ENCODE results near the gene ZNF133. TPM values are rescaled to one million over a fixed set of nuclear protein-coding genes. Genes with fewer than 3 reads are reported as not detected.

The ZNF133 gene
- total RNA-seq (11.1 and 12.2 TPM in 2 replicates), polyA plus RNA-seq (13.8 and 15.1 TPM in 2 replicates), polyA minus RNA-seq (14.7 and 15.6 TPM in 2 replicates), Bru-seq, nascent RNA (percentile 72 among the genes with signal in this experiment), BruChase-seq, experiment 1, labeled RNA remaining after a 6-hour chase (percentile 69 among the genes with signal in this experiment), BruChase-seq, experiment 2, labeled RNA remaining after a 2-hour chase (percentile 88 among the genes with signal in this experiment)
- polyA plus RNA-seq (2011; cell fraction: cytosol; rRNA removed) = 11.4 and 12.0 TPM in 2 replicates
- polyA plus RNA-seq (2011; cell fraction: nucleus; rRNA removed) = 45.6 and 57.0 TPM in 2 replicates
- 9.4 and 9.8 TPM in 2 replicates for polyA plus RNA-seq (2012)
- 2.5 TPM for polyA minus RNA-seq (2011; cell fraction: cytosol; rRNA and poly(A)+ RNA removed)
- 8.8 and 11.6 TPM in 2 replicates for polyA minus RNA-seq (2011; cell fraction: nucleus; rRNA and poly(A)+ RNA removed)
- long read RNA-seq, partial matches to known transcripts = 1 of 5 reads
- long read RNA-seq, other reads (novel, unspliced or antisense) = 4 of 5 reads

DNA sequence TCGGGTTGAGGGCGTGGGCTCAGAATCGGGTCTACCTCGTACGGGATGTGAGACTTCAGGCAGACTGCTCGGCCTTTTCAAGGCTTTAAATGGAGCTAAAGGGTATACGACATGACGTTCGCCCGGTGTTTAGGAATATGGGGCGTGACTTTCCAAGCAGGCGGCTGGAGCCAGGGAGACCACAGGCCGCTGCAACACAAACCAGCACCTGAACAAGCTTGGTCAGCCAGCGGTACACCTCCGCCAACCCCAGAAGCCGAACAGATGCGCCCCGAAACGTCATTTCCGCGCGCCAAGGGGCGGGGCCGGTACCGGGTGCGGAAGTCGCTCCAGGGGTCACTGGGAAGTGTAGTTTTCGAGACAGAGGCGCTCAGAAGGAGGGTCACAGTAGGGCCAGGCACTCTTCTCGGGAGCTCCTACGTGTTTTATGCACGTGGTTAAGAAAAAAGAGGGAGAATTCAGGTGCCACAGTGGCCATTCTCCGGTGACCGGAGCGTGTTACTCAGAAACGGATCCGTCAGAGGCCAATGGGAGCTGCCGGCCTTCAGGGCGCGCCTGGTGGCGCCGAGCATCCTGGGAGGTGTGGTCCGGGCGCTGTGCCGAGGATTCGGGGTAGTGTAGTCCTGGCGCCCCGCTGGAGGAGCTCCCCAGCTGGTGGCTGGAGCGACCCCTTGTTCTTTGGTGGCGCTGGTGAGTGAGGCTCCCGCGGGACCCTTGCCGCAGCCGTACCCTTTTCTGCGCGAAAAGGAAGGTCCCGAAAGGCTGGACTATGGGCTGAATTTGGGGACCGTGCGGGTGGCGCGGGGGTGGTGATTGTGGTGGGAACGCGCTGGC is at the start of gene ZNF133:
TSS of gene ZNF133 (plus strand) at position 613 of the 834 bp plus-strand sequence. CDS start 17,160 bp downstream, outside the sequence.
- peaks cover 21% of the 10 kb centered on the region for H3K79me2 ChIP-seq (ENCODE audit: control insufficient read depth, insufficient read depth, low read length)
- no peaks in the 10 kb centered on the region for H3K9me1 ChIP-seq (replicated peaks; ENCODE audit: control insufficient read depth, extremely low read depth, insufficient read depth, low read length)
- peak within 1 kb of the TSS; percentile 72 to 92 (median 79) for H3K4me3 ChIP-seq (replicated peaks in 1 of 3; ENCODE audit: insufficient read depth in 1 of 3, low read depth in 1 of 3, low read length in 3 of 3)
- ChIA-PET POLR2A (interaction anchor here (1.4 kb wide), 1 partner anchor 317 kb away, joined by 4 read pairs; no protein-coding TSS in a partner anchor), CTCF (interaction anchor here (0.9 kb wide), 1 partner anchor 179 kb away, joined by 3 read pairs; the partner anchor contains the start of genes DZANK1 and POLR3F)
- H4K20me1 ChIP-seq (replicated peaks; ENCODE audit: control insufficient read depth, extremely low read depth, insufficient read depth, low read length) = no peaks in the 10 kb centered on the region
- peak within 1 kb of the TSS; percentile 91 for H2AFZ ChIP-seq (ENCODE audit: low read depth, low read length)
- dilution Hi-C loops (cut with MboI; ENCODE audit: extremely low pct_ligation_motif_present, low sequenced_read_pairs) = no loop called here
- peak within 1 kb of the TSS; percentile 92 for H3K27ac ChIP-seq (ENCODE audit: insufficient read depth, low read depth, low read length)
- TF ChIP-seq MYC (IDR thresholded peaks at IDR 0.05; ENCODE audit: low read depth, low read length) = no peak
- TF ChIP-seq, protein P1, sequence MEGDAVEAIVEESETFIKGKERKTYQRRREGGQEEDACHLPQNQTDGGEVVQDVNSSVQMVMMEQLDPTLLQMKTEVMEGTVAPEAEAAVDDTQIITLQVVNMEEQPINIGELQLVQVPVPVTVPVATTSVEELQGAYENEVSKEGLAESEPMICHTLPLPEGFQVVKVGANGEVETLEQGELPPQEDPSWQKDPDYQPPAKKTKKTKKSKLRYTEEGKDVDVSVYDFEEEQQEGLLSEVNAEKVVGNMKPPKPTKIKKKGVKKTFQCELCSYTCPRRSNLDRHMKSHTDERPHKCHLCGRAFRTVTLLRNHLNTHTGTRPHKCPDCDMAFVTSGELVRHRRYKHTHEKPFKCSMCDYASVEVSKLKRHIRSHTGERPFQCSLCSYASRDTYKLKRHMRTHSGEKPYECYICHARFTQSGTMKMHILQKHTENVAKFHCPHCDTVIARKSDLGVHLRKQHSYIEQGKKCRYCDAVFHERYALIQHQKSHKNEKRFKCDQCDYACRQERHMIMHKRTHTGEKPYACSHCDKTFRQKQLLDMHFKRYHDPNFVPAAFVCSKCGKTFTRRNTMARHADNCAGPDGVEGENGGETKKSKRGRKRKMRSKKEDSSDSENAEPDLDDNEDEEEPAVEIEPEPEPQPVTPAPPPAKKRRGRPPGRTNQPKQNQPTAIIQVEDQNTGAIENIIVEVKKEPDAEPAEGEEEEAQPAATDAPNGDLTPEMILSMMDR (IDR thresholded peaks at IDR 0.05; ENCODE audit: extremely low read depth in 1 of 2, insufficient read depth in 1 of 2, low read depth in 1 of 2, low read length in 2 of 2) = peak in 1 of 2 donors; percentile 7
- no peak for TF ChIP-seq EZH2 (IDR thresholded peaks at IDR 0.05; ENCODE audit: borderline replicate concordance, low read depth, low read length, severe bottlenecking)
- TF ChIP-seq POLR2AphosphoS5 (IDR thresholded peaks at IDR 0.05; ENCODE audit: insufficient read depth, low read depth, low read length) = peak; percentile 87
- TF ChIP-seq JUN (IDR thresholded peaks at IDR 0.05; ENCODE audit: borderline replicate concordance, insufficient read depth, insufficient read length, low read depth) = no peak
- TF ChIP-seq POLR2A (IDR thresholded peaks at IDR 0.05; ENCODE audit: low read depth, low read length) = peak; percentile 90
- peaks cover 0 to 3% of the 10 kb centered on the region in 2 experiments for H3K36me3 ChIP-seq (ENCODE audit: control insufficient read depth in 2 of 2, extremely low read depth in 1 of 2, insufficient read depth in 2 of 2, low read length in 2 of 2)
- peak within 1 kb of the TSS; percentile 91 for H3K9ac ChIP-seq (replicated peaks; ENCODE audit: extremely low read depth, insufficient read depth, low read length)
- no peaks in the 10 kb centered on the region for H3K9me3 ChIP-seq (replicated peaks; ENCODE audit: control insufficient read depth, insufficient read depth, low read length)
- DNase-seq (ENCODE audit: low read depth, low spot score) (peak; percentile 96), FAIRE-seq (peak; percentile 97)
- peaks cover 0 to 8% of the 10 kb centered on the region in 2 experiments for H3K27me3 ChIP-seq (ENCODE audit: control insufficient read depth in 2 of 2, insufficient read depth in 2 of 2, low read length in 2 of 2)
- peaks cover 7% of the 10 kb centered on the region for H3K4me1 ChIP-seq (ENCODE audit: control insufficient read depth, extremely low read depth, insufficient read depth, low read length)
- BruUV-seq (replicated peaks) = no TSS peak
- intact Hi-C loops (cut with micrococcal nuclease) = loop anchor here (1.0 to 5.0 kb wide), 4 partner anchors 179 to 606 kb away; partner anchors contain the start of genes DTD1, DZANK1, POLR3F and RRBP1
- peak within 1 kb of the TSS; percentile 62 for H3K4me2 ChIP-seq (ENCODE audit: insufficient read depth, low read length)

Measured in endothelial cell of umbilical vein (primary cell).